TTC549 (cell line): ENCODE results near the gene SLC25A40.
"Not testable (repeated sequence)": the region's sequence is repeated elsewhere in the genome, so short reads cannot be mapped to it uniquely, and the experiment has no call there.

Experiments
- FAIRE-seq: peaks from 2 replicates; lab custom pipeline; 2012; peaks lifted over from hg19 to GRCh38; lab: Jason Lieb, UNC

SLC25A40 gene

DNA sequence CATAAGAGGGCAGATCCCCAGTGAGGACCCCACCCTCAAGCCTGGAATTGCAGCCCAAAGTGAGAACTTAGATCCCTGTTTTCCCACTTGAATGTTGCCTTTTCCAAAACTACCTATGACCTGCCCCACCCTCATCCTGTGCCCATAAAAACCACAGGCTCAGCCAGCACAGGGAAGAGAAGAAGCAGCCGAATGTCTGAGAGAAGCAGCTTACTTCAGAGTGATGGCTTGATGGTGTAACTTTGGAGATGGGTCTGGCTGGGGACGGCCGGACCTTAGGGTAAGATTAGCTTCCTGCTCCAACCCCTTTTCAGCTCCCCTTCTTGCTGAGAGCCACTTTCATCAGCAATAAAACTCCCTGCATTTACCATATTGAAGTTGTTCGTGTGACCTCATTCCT is 5.7 kb downstream of the SLC25A40 start:
- no peak for FAIRE-seq

DNA sequence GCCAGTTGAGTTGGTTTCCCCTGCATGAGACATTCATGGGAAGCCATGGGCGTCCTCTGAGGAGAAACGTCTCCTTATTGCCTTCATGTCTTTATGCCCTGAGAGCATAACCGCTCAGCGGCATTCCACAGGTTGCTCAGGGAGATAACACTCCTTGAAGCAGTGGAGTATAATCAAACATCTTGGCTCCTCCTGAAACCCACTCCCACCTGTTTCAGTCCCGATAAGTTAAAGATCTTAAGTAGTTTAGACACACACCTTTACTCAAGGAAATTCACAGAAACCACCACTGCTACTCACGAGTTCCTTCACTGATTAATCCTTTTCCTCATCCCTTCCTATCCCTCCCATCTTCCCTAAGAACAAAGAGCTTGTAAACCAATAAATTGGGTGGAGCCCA is 9.6 kb downstream of the SLC25A40 start:
- not testable (repeated sequence) for FAIRE-seq

DNA sequence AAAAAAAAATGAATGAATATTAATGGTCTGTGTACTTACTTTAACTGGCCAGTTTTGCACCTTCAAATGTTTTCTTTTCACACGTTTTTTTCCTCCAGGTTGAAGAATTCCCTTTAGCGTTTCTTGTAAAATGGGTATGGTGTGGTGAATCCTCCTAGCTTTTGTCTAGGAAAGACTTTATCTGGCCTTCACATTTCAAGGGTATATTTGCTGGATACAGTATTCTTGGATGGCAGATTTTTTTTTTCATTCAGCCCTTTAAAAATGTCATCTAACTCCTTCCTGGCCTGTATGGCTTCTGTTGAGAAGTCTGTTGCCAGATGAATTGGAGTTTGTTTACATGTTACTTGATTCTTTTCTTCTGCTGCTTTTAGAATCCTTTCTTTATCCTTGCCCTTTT is 10.1 kb downstream of the SLC25A40 start:
- FAIRE-seq: no peak

DNA sequence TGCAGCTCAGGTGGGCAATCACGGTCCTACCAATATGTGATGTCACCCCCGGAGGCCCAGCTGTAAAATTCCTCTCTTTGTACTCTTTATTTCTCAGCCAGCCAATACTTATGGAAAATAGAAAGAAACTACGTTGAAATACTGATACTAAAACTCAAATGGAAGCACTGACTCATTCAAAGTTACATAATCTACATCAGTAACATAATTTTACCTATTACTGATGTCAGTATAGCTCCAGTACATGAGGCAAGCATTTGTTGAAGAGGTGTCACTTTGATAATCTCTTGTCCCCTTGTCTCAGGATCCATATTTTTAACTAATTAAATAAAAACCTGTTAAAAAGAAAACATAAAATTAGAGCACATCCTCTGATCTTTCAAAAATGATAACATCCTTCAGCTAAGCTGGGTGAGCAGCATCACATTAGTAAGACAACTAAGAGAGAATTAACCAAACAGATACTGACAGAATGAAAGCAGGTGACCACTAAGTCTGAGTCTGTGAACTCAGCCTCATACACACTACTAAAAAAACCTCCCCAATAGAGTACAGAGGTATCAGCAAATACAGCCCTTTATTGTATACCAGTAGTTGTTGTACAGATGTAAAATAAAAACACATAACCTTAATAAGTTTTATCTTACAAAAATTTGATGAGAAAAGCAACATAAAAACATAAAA is 17.6 kb downstream of the SLC25A40 start:
- no peak for FAIRE-seq

DNA sequence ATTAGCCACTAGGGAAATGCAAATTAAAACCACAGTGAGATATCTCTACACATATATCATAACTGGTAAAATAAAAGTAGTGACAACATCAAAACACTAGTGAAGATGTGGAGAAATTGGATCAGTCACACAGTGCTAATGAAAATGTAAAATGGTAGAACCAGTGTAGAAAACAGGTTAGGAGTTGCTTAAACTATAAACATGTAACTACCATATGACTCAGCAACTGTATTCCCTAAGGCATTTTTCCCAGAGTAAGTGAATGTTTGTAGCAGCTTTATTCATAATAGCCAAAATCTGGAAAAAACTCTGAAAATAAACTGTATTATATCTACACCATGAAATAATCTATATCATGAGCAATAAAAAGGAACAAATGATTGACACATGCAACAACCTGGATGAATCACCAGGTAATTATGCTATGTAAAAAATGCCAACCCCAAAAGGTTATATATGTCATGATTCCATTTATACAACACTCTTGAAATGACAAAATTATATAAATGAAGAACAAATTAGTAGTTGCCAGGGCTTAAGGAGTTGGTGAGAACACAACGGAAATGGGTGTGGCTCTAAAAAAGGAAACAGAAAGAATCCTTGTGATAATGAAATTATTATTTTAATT is 22.8 kb downstream of the SLC25A40 start:
- no peak for FAIRE-seq

DNA sequence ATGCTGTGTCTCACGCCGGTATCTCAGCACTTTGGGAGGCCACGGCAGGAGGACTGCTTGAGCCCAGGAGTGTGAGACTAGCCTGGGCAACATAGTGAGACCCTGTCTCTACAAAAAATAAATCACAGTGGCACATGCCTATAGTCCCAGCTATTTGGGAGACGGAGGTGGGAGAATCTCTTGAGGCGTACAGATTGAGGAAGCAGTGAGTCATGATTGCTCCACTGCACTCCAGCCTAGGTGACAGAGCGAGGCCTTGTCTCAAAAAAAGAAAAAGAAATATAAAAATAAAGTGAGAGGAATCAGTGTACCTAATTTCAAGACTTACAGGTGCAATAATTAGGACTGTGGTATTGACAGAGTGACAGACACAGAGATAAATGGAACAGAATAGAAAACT is 23.9 kb downstream of the SLC25A40 start:
- no peak for FAIRE-seq

DNA sequence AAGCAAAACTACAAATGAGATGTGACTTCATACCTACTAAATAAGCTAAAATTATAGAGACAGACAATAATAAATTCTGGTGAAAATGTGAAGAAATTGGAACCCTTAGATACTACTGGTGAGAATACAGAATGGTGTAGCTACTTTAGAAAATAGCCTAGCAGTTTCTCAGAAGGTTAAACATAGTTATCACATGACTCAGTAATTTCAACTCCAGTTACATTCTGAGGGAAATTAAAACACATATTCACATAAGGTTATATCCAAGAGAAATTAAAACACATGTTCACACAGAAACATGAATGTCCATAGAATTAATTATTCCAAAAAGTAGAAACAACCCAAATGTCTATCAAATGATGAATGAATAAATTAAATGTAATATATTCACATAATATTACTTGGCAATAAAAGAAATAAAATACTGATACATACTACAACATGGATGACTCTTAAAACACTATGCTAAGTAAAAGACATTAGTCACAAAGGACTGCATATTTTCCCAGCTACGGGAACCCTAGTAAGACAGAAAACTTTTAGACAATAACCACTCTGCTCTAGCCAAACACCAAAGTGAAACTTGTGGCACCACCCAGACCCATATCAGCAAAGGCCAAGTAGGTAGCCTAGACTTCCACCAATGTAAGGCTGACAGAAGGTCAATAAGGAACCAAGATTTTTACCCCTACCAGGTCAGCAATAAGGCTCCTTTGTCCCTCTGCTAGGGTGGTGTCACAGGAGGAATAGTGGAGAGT is 25.1 kb downstream of the SLC25A40 start:
- FAIRE-seq: no peak

DNA sequence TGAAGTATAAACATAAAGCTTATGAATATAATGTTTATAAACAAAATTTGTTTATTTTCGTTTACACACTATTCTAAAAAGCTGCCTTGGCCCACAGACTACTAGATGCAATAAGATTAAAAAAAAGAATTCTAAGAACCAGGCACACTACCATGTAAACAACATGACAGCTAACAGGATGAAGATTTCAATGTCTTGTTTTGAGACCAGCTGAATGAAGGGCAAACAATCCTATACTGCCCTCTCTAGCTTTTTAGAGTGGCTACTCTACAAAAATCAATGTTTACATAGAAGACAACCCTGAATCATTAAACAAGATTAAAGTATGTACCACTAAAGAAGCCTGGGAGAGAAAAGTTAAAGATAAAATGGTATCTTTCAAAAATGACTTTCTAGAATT is 38.6 kb downstream of the SLC25A40 start:
- FAIRE-seq: no peak

DNA sequence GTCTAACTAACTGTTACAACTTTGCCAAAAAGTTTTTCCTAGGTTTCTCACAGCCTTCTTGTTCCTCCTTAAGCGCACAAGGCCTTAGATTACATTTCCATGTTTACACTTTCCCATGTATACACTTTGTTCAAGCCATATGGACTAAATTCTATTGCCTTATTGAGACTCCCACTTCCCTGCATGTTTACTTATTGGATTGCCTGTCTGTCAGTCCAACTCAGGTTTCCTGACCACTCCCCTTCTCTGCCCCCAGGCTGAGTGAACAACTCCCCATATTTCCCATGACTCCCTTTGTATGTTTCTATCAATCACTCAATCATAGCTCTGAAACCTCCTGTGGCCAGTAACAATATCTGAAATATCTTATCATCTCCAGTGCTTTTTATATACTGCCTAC is 43.0 kb downstream of the SLC25A40 start:
- no peak for FAIRE-seq

DNA sequence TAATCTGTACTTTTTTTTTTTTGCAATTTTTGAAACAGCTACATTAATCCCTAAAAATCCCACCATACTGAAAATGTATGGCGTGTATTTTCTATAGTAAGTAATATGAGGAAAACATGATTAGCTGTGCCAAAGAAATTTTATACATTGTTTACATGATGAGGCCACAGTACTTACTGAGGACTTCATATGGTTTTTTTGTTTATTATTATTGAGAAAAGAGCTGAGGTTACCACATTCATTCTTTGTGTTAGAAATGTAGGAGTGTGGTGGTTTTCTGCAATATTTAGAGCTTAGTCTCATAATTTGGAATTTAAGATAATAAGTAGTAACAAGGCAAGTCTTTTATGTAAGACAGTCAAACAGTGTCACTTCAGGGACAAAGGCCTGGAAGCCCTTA is 45.1 kb downstream of the SLC25A40 start:
- no peak for FAIRE-seq

DNA sequence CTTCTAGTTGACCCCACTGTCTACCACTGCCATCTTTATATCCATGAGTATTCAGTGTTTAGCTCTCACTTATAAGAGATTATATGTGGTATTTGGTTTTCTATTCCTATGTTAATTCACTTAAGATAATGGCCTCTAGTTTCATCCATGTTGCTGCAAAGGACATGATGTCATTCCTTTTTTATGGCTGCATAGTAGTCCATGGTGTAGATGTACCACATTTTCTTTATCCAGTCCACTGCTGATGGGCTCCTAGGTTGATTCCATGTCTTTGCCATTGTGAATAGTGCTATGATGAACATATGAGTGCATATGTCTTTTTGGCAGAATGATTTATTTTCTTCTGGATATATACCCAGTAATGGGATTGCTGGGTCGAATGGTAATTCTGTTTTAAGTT is 47.8 kb downstream of the SLC25A40 start:
- FAIRE-seq: not testable (repeated sequence)

DNA sequence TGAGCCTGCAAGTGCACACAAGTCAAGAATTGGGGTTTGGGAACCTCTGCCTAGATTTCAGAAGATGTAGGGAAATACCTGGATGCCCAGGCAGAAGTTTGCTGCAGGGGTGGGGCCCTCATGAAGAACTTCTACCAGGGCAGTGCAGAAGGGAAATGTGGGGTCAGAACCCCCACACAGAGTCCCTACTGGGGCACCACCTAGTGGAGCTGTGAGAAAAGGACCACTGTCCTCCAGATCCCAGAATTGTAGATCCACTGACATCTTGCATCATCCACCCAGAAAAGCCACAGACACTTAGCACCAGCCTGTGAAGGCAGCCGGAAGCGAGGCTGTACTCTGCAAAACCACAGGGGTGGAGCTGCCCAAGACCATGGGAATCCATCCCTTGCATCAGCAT is 50.8 kb downstream of the SLC25A40 start:
- not testable (repeated sequence) for FAIRE-seq

DNA sequence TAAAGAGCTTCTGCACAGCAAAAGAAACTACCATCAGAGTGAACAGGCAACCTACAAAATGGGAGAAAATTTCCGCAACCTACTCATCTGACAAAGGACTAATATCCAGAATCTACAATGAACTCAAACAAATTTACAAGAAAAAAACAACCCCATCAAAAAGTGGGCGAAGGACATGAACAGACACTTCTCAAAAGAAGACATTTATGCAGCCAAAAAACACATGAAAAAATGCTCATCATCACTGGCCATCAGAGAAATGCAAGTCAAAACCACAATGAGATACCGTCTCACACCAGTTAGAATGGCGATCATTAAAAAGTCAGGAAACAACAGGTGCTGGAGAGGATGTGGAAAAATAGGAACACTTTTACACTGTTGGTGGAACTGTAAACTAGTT is 54.1 kb downstream of the SLC25A40 start:
- not testable (repeated sequence) for FAIRE-seq

DNA sequence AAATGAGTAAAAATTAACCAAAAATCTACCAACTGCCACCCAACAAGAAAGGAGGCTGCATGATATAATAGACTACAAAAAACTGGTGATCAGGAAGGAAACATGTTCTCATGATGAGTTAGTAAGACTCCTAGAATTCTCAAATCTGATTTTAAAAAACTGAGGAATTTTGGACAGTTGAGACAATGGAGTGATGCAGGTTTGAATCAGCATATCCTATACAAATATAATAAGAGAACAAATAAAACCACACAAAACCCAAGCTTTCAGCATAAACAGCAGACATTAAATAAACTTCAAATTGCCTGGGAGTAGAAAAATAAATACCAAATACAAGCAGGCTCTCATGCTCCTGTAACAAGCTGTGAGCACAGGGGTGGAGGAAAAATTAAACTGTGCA is 57.8 kb downstream of the SLC25A40 start:
- no peak for FAIRE-seq

DNA sequence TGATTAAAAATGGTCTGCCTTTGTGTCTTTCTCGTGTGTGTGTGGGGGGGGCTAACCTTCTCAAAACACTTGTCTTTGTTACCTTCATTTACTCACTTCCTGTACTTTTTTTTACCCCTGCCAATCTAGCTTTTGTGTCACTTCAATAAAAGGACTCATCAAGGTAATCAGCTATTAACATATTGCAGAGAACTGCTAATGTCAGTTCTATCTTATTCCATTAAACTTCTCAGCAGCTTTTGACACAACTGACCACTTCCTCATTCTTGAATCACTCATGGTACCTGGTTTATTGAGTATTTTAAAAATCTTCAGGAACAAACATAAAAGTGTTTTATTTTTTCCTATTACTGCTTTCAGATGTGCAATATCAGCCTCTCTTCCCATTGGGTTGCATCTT is 59.8 kb downstream of the SLC25A40 start:
- no peak for FAIRE-seq

DNA sequence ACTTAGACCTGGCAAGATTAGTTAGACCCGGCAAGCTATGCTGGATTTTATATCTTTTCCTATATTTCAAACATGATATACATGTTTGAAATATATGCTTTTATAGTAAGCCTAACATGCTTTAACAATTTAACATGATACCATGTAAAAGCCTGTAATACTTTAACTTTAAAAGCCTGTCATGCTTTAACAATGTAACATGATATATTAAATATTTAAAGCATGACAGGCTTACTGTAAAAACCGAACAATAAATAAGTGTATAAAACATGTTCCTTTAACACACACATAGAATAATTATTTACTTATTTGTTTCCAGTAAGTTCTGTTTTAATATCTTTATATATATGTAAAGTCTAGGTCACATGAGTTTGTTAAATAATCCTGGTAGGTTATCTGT is 65.4 kb downstream of the SLC25A40 start:
- no peak for FAIRE-seq

DNA sequence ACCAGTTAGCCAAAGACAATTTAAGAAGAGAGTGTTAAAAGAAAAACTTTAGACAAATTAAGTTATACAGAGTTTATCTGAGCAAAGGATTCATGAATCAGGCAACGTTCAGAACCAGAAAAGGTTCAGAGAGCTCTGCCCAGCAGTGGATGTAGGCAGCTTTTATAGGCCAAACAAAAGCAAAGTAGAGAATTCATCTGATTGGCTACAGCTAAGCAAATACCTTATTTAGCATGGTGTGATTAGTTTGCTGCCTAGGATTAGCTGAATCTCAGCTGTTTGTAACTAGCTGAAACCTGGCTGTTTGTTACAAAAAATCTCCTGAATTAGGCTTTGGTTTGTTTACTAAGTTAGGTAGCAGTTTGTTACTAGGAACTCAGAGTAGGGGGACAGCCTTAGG is 66.0 kb downstream of the SLC25A40 start:
- FAIRE-seq: no peak

DNA sequence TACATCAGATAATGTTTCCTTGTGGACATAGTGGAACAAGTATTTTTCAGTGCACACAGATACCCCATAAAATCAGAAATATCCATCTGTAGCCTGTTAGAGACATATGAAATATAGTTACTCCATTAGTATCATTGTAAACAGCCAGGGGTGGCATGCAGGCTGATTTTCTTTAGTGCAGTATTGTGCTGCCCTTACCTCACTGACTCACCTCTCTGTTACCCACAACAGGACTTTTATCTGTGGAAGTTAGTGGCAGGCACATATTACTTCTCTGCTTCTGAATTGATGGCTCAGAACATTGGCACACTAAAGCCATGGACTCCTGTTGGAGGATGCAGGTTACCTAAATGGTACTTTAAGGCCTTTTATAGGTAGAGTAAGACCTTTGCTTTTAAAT is 70.0 kb downstream of the SLC25A40 start:
- no peak for FAIRE-seq

DNA sequence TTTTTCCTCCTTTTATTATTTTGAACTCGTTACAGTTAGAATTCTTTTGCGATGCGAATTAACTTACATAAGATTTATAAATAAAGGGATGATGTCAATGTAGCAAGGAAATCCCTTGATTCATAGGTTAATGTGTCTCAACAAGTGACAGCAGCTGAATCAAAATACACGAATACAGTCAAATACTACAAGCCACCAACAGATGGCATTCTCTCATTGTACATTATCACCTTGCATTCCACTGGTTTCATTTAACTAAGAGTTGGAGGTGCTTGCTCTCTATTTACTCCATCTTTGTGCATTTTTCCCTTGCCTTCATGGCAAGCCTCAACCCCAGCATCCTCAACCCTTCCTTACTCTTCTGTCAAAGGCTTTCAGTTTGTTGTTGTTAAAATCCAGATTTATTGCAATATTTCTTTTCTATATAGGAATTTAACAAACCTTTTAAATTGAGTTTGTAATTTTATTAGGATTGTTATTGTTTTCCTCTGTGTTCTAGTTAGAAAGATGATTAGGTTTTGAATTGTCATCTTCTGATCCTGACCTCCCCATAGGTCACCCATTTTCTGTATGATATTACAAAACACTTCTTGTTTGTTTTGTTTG is 78.3 kb downstream of the SLC25A40 start:
- peak; percentile 88 for FAIRE-seq

DNA sequence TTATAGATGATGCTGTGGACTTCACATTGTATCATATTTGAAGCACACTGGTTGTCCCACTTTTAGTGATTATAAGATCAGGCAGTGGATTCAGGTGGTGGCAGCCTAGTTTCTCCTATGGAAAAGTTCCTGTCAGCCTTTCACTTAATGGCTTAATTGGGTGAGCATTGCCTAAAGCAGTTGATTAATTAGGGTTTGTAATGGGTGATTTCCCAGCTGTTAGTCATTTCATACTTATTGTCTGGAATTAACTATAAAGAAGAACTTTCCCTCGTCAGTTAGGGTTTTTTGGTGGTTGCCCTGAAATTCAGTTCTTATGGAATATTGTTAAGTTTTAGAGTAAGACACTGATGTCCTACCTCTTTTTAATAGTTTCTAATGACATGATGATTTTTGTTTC is 78.8 kb downstream of the SLC25A40 start:
- FAIRE-seq: no peak

DNA sequence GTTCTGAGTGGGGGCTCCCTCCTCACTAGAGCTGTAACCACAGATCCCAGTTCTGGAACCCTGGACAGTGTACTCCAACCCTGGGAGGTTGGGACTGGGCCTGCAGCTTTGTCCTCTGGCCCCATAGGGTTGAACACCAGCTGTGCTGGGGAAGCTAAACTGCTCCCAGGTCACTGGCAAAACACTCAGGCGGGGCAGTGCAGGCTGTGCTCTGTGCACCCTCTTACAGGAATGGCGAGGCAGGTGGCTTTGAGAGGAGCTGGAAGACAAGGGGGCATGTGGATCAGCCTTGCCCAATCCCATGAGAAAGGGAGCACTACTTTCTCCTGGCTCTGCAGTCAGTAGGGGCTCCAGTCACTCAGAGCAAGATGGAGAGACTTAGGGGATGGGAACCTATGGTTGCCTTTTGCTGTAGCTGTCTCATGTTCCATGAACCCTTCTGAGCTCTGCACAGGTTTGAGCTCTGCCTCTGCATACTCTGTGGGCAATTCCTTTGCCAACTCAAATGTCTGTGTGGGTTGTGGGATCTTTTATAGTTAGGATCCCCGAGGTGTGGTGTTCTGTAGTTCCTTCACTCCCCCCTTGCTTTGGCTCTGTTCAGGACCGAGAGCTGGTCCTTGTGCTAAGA is 90.7 kb downstream of the SLC25A40 start:
- no peak for FAIRE-seq

DNA sequence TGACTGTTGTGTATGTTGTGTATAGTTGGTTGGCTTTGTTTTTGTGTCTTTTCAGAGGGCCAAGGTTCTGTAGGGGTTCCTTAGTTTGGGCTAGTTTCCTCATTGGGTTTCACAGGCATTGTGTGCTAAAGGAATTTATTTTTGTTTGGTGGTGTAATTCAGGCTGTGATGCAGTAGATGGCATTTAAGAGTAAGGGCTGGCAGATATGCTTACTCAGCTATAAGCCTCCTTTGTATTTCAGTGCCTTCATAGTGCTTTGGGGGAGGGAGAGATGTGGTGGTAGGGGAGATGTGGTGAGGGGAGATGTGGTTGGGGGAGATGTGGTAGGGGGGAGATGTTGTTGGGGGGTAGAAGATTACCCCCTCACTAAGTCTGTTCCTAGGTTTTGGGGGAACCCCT is 91.7 kb downstream of the SLC25A40 start:
- no peak for FAIRE-seq
